ENCODE measurements around the gene PLA2R1. TPM values are rescaled to one million over a fixed set of nuclear protein-coding genes. Genes with fewer than 3 reads are reported as not detected.

PLA2R1 gene
- total RNA-seq, 1 donor from 2014 or later: 0.34 TPM

- Mint-ChIP-seq H3K4me3 (ENCODE audit: unreplicated experiment) (no peak overlapping the region), H3K9me3 (ENCODE audit: unreplicated experiment) (no peaks in the 10 kb centered on the region), H3K36me3 (ENCODE audit: unreplicated experiment) (no peaks in the 10 kb centered on the region), H3K27ac (ENCODE audit: unreplicated experiment) (no peak overlapping the region), H3K27me3 (ENCODE audit: unreplicated experiment) (no peaks in the 10 kb centered on the region), H3K4me1 (ENCODE audit: low read depth, unreplicated experiment) (no peaks in the 10 kb centered on the region)
- DNase-seq: no peak
- no peak for TF ChIP-seq CTCF (IDR thresholded peaks at IDR 0.05; ENCODE audit: partially characterized antibody, unreplicated experiment)
These were observed 73.9 kb downstream of the PLA2R1 start for GRCh38 chr2:159988412-159988970.

GRCh38 chr2:159987181-159987580, 75.2 kb downstream of the PLA2R1 start:
- no peaks in the 10 kb centered on the region for H3K36me3 Mint-ChIP-seq (ENCODE audit: unreplicated experiment)
- DNase-seq: no peak
- no peaks in the 10 kb centered on the region for H3K9me3 Mint-ChIP-seq (ENCODE audit: unreplicated experiment)
- H3K27me3 Mint-ChIP-seq (ENCODE audit: unreplicated experiment): no peaks in the 10 kb centered on the region
- H3K27ac Mint-ChIP-seq (ENCODE audit: unreplicated experiment): no peak overlapping the region
- no peak overlapping the region for H3K4me3 Mint-ChIP-seq (ENCODE audit: unreplicated experiment)
- TF ChIP-seq CTCF (IDR thresholded peaks at IDR 0.05; ENCODE audit: partially characterized antibody, unreplicated experiment): no peak
- no peaks in the 10 kb centered on the region for H3K4me1 Mint-ChIP-seq (ENCODE audit: low read depth, unreplicated experiment)

- Mint-ChIP-seq H3K4me1 (ENCODE audit: low read depth, unreplicated experiment) (no peaks in the 10 kb centered on the region), H3K27ac (ENCODE audit: unreplicated experiment) (no peak overlapping the region), H3K27me3 (ENCODE audit: unreplicated experiment) (no peaks in the 10 kb centered on the region), H3K36me3 (ENCODE audit: unreplicated experiment) (no peaks in the 10 kb centered on the region), H3K9me3 (ENCODE audit: unreplicated experiment) (no peaks in the 10 kb centered on the region), H3K4me3 (ENCODE audit: unreplicated experiment) (no peak overlapping the region)
- DNase-seq: no peak
- TF ChIP-seq CTCF (IDR thresholded peaks at IDR 0.05; ENCODE audit: partially characterized antibody, unreplicated experiment): no peak
These were observed 76.8 kb downstream of the PLA2R1 start for GRCh38 chr2:159985656-159986055.

GRCh38 chr2:159984034-159984433, 78.4 kb downstream of the PLA2R1 start:
- no peak for TF ChIP-seq CTCF (IDR thresholded peaks at IDR 0.05; ENCODE audit: partially characterized antibody, unreplicated experiment)
- Mint-ChIP-seq H3K4me3 (ENCODE audit: unreplicated experiment) (no peak overlapping the region), H3K36me3 (ENCODE audit: unreplicated experiment) (no peaks in the 10 kb centered on the region), H3K4me1 (ENCODE audit: low read depth, unreplicated experiment) (no peaks in the 10 kb centered on the region), H3K9me3 (ENCODE audit: unreplicated experiment) (no peaks in the 10 kb centered on the region), H3K27me3 (ENCODE audit: unreplicated experiment) (no peaks in the 10 kb centered on the region), H3K27ac (ENCODE audit: unreplicated experiment) (no peak overlapping the region)
- DNase-seq: no peak

- Mint-ChIP-seq H3K27ac (ENCODE audit: unreplicated experiment) (no peak overlapping the region), H3K36me3 (ENCODE audit: unreplicated experiment) (no peaks in the 10 kb centered on the region), H3K27me3 (ENCODE audit: unreplicated experiment) (no peaks in the 10 kb centered on the region), H3K4me1 (ENCODE audit: low read depth, unreplicated experiment) (no peaks in the 10 kb centered on the region), H3K9me3 (ENCODE audit: unreplicated experiment) (no peaks in the 10 kb centered on the region), H3K4me3 (ENCODE audit: unreplicated experiment) (no peak overlapping the region)
- DNase-seq: no peak
- no peak for TF ChIP-seq CTCF (IDR thresholded peaks at IDR 0.05; ENCODE audit: partially characterized antibody, unreplicated experiment)
These were observed 79.3 kb downstream of the PLA2R1 start for GRCh38 chr2:159982842-159983785.
